RCC 7860 (cell line): ENCODE data around the gene PCDHGA10.
"Not testable (repeated sequence)": the region's sequence is repeated elsewhere in the genome, so short reads cannot be mapped to it uniquely, and the experiment has no call there.

Experiments used
- DNase-seq: peaks from one replicate; pipeline ENCODE4 v3.0.0-alpha.2; 2015; ENCODE audit warnings: low spot score
- FAIRE-seq: peaks from 2 replicates; lab custom pipeline; 2012; peaks lifted over from hg19 to GRCh38; lab: Jason Lieb, UNC

Gene PCDHGA10

GRCh38 chr5:141412854-141413539, at the start of gene PCDHGA10:
Gene PCDHGA10, plus strand, starts transcription at chr5:141412987. Its CDS starts 189 bp downstream, at chr5:141413176.
- DNase-seq, result peak; percentile 56
- FAIRE-seq, result peak; percentile 52

GRCh38 chr5:141363952-141364660, 48.7 kb upstream of the PCDHGA10 start, which contains the start of gene PCDHGA5:
Gene PCDHGA5, plus strand, starts transcription at chr5:141364162. Its CDS starts 169 bp downstream, at chr5:141364331.
- FAIRE-seq (no peak), DNase-seq (no peak)

DNA sequence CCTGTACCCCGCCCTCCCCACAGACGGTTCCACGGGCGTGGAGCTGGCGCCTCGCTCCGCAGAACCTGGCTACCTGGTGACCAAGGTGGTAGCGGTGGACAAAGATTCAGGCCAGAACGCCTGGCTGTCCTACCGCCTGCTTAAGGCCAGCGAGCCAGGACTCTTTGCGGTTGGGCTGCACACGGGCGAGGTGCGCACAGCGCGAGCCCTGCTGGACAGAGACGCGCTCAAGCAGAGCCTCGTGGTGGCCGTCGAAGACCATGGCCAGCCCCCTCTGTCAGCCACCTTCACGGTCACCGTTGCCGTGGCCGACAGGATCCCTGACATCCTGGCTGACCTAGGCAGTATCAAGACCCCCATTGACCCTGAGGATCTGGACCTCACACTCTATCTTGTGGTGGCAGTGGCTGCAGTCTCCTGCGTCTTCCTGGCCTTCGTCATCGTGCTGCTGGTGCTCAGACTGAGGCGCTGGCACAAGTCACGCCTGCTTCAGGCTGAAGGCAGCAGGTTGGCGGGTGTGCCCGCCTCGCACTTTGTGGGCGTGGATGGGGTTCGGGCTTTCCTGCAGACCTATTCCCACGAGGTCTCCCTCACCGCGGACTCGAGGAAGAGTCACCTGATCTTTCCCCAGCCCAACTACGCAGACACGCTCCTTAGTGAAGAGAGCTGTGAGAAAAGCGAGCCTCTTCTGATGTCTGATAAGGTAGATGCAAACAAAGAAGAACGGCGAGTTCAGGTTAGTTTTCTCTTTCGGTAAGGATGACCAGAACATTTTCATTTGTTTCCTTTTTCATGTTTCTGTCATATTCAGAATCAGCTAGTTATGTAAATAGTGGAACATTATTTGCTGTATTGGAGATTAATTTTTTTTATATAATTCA, 46.5 kb upstream of the PCDHGA10 start:
- FAIRE-seq, result no peak

DNA sequence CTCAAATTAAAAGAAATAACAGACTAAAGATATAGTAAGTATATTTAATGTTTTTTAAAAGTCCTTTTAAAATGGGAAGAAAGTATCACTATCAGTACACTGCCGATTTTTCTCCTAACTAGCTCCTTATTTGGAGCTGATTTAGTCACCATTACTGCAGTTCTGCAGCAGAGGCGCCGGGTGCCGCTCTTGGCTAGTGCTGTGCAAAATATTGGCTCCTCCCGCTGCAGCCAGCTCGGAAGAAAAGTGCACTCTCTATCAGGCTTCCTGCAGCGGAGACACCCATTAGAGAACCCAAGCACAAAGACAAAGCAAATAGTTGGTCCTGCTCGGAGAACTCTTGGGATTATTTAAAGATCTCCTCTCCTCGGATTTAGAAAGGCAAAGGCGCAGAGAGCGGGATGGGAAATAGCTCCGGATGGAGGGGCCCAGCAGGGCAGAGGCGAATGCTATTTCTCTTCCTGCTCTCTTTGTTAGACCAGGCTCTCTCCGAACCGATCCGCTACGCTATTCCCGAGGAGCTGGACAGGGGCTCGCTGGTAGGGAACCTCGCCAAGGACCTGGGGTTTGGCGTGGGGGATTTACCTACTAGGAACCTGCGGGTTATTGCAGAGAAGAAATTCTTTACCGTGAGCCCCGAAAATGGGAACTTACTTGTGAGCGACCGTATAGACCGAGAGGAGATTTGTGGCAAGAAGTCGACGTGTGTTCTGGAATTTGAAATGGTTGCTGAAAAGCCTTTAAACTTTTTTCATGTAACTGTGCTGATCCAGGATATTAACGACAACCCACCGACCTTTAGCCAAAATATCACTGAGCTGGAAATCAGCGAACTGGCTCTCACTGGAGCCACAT, 42.6 kb upstream of the PCDHGA10 start, which contains the start of gene PCDHGB3:
Gene PCDHGB3, plus strand, starts transcription at position 249 of the 855 bp plus-strand sequence. Its CDS starts 153 bp downstream, at position 402.
- DNase-seq (no peak), FAIRE-seq (no peak)

More for the DNA sequence above, 46.5 kb upstream of the PCDHGA10 start:
- DNase-seq, result no peak

- DNase-seq, result no peak
- FAIRE-seq, result no peak
Measured at GRCh38 chr5:141371572-141372475, 41.0 kb upstream of the PCDHGA10 start.

DNA sequence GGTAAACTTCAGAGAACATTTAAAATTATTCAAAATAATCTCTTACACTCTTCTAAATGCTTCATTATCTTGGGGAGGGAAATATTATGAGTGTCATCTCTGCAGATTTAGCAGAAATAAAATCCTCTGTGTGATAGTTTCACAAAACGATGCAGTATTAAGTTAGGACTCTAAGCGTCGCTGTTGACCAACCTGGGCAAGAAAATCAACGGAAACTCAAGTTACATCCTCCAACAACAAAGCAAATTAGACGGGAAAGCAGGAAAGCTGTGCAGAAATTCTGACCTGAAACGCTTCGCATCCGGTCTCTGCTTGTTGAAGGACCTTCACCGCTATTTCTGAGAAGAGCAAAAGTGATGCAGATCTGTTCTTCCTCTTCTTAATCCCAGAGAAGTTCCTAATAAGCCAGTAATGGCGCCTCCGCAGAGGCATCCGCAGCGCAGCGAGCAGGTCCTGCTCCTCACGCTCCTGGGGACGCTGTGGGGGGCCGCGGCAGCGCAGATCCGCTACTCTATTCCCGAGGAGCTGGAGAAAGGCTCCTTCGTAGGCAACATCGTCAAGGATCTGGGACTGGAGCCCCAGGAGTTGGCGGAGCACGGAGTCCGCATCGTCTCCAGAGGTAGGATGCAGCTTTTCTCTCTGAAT, 39.0 kb upstream of the PCDHGA10 start, which contains the start of gene PCDHGA6:
Gene PCDHGA6, plus strand, starts transcription at position 219 of the 645 bp plus-strand sequence. Its CDS starts 193 bp downstream, at position 412.
- FAIRE-seq (no peak), DNase-seq (no peak)

GRCh38 chr5:141374627-141375026, 38.2 kb upstream of the PCDHGA10 start:
- no peak for DNase-seq
- no peak for FAIRE-seq

DNA sequence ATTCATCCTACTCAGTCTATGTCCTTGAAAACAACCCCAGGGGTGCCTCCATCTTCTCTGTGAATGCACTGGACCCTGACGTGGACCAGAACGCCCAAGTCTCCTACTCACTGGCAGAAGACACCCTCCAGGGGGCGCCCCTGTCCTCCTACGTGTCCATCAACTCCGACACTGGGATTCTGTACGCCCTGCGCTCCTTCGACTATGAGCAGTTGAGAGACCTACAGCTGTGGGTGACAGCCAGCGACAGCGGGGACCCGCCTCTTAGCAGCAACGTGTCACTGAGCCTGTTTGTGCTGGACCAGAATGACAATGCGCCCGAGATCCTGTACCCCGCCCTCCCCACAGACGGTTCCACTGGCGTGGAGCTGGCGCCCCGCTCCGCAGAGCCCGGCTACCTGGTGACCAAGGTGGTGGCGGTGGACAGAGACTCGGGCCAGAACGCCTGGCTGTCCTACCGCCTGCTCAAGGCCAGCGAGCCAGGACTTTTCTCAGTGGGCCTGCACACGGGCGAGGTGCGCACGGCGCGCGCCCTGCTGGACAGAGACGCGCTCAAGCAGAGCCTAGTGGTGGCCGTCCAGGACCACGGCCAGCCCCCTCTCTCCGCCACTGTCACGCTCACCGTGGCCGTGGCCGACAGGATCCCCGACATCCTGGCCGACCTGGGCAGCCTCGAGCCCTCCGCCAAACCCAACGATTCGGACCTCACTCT, 37.2 kb upstream of the PCDHGA10 start:
- not testable (repeated sequence) for FAIRE-seq, DNase-seq

GRCh38 chr5:141382469-141383294, 30.1 kb upstream of the PCDHGA10 start, which contains the start of gene PCDHGA7:
Gene PCDHGA7, plus strand, starts transcription at chr5:141382742. Its CDS starts 158 bp downstream, at chr5:141382900.
- FAIRE-seq, result no peak
- DNase-seq, result no peak

DNA sequence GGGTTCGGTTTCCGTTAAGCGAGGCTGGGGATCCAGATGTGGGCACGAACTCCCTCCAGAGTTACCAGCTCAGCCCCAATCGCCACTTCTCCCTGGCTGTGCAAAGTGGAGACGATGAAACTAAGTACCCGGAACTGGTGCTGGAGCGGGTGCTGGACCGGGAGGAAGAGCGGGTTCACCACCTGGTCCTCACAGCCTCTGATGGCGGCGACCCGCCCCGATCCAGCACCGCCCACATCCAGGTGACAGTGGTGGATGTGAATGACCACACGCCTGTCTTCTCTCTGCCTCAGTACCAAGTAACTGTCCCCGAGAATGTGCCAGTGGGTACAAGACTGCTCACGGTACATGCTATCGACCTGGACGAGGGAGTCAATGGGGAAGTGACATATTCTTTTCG, 29.4 kb upstream of the PCDHGA10 start:
- DNase-seq (no peak), FAIRE-seq (no peak)

DNA sequence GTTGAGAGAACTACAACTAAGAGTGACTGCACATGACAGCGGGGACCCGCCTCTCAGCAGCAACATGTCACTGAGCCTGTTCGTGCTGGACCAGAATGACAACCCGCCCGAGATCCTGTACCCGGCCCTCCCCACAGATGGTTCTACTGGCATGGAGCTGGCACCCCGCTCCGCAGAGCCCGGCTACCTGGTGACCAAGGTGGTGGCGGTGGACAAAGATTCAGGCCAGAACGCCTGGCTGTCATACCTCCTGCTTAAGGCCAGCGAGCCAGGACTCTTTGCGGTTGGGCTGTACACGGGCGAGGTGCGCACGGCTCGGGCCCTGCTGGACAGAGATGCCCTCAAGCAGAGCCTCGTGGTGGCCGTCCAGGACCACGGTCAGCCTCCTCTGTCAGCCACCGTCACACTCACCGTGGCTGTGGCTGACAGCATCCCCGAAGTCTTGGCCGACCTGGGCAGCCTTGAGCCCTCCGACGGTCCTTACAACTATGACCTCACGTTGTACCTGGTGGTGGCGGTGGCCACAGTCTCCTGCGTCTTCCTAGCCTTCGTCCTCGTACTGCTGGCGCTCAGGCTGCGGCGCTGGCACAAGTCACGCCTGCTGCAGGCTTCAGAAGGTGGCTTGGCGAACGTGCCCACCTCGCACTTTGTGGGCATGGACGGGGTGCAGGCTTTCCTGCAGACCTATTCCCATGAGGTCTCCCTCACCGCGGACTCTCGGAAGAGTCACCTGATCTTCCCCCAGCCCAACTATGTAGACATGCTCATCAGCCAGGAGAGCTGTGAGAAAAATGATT, 28.1 kb upstream of the PCDHGA10 start:
- FAIRE-seq (no peak), DNase-seq (no peak)

- FAIRE-seq, result not testable (repeated sequence)
Measured at GRCh38 chr5:141387557-141388311, 25.1 kb upstream of the PCDHGA10 start, which contains the start of gene PCDHGB4. Gene PCDHGB4, plus strand, starts transcription at chr5:141387698. Its CDS starts 187 bp downstream, at chr5:141387885.

GRCh38 chr5:141388661-141389060, 24.1 kb upstream of the PCDHGA10 start:
- FAIRE-seq (no peak), DNase-seq (no peak)

More at GRCh38 chr5:141387557-141388311, 25.1 kb upstream of the PCDHGA10 start, which contains the start of gene PCDHGB4:
- DNase-seq, result not testable (repeated sequence)

- DNase-seq, result no peak
- no peak for FAIRE-seq
Measured at GRCh38 chr5:141389153-141390042, 23.4 kb upstream of the PCDHGA10 start.
